H9 (cell line): Measurements from ENCODE around the gene EXOC1L. TPM values are rescaled to one million over a fixed set of nuclear protein-coding genes. Genes with fewer than 3 reads are reported as not detected.

Experiments
- DNase-seq: peaks from one replicate; pipeline ENCODE4 v3.0.0-alpha.2; 2017
- H2AFZ ChIP-seq: one replicate; pipeline ENCODE4 v1.6.1; 2013; ENCODE audit warnings: mild to moderate bottlenecking, low read length, control low read depth, moderate library complexity
- H2AK5ac ChIP-seq: 2 replicates; pipeline ENCODE4 v1.6.1; 2013; ENCODE audit warnings: low read length, control low read depth, mixed read lengths; ENCODE audit not compliant: insufficient read length
- H2BK120ac ChIP-seq: one replicate; pipeline ENCODE4 v1.6.1; 2013; ENCODE audit warnings: low read depth, mild to moderate bottlenecking, low read length, control low read depth, inconsistent platforms; ENCODE audit not compliant: poor library complexity, severe bottlenecking
- H2BK12ac ChIP-seq: 2 replicates; pipeline ENCODE4 v1.6.1; 2013; ENCODE audit warnings: low read length, control low read depth, mixed read lengths, low read depth; ENCODE audit not compliant: insufficient read length
- H2BK15ac ChIP-seq: 2 replicates; pipeline ENCODE4 v1.6.1; 2013; ENCODE audit warnings: low read depth, low read length, control low read depth
- H2BK20ac ChIP-seq: one replicate; pipeline ENCODE4 v1.6.1; 2013; ENCODE audit warnings: low read depth, mild to moderate bottlenecking, low read length, control low read depth, inconsistent platforms; ENCODE audit not compliant: poor library complexity, severe bottlenecking
- H2BK5ac ChIP-seq: 2 replicates; pipeline ENCODE4 v1.6.1; 2013; ENCODE audit warnings: low read length, control low read depth, mixed read lengths; ENCODE audit not compliant: insufficient read length
- H3K14ac ChIP-seq: 2 replicates; pipeline ENCODE4 v1.6.1; 2013; ENCODE audit warnings: low read length, control low read depth; ENCODE audit not compliant: insufficient read depth
- H3K18ac ChIP-seq: 2 replicates; pipeline ENCODE4 v1.6.1; 2013; ENCODE audit warnings: low read depth, mild to moderate bottlenecking, mixed read lengths, low read length, control low read depth; ENCODE audit not compliant: insufficient read length
- H3K23ac ChIP-seq: 2 replicates; pipeline ENCODE4 v1.6.1; 2013; ENCODE audit warnings: low read length, control low read depth, mixed read lengths, low read depth; ENCODE audit not compliant: insufficient read length
- H3K23me2 ChIP-seq: 2 replicates; pipeline ENCODE4 v1.6.1; 2013; ENCODE audit warnings: low read depth, mild to moderate bottlenecking, mixed read lengths, low read length, control low read depth; ENCODE audit not compliant: insufficient read length, poor library complexity, severe bottlenecking
- H3K27ac ChIP-seq: 2 replicates; pipeline ENCODE4 v1.5.1; 2013; ENCODE audit warnings: low read length, control low read depth, mixed read lengths, low read depth; ENCODE audit not compliant: insufficient read length
- H3K27me3 ChIP-seq: 2 replicates; pipeline ENCODE4 v1.6.1; 2013; ENCODE audit warnings: low read length, control low read depth, inconsistent platforms; ENCODE audit not compliant: insufficient read depth
- H3K4ac ChIP-seq: 2 replicates; pipeline ENCODE4 v1.6.1; 2013; ENCODE audit warnings: low read depth, mild to moderate bottlenecking, control low read depth, inconsistent platforms, low read length, moderate library complexity
- H3K4me1 ChIP-seq: 2 replicates; pipeline ENCODE4 v1.6.1; 2013; ENCODE audit warnings: low read length, control low read depth, inconsistent platforms; ENCODE audit not compliant: insufficient read depth
- H3K4me2 ChIP-seq: 2 replicates; pipeline ENCODE4 v1.6.1; 2013; ENCODE audit warnings: low read length, control low read depth, mixed read lengths; ENCODE audit not compliant: insufficient read length, insufficient read depth
- H3K56ac ChIP-seq: 2 replicates; pipeline ENCODE4 v1.6.1; 2013; ENCODE audit warnings: low read depth, mild to moderate bottlenecking, mixed read lengths, low read length, control low read depth; ENCODE audit not compliant: insufficient read length
- H3K79me1 ChIP-seq: 2 replicates; pipeline ENCODE4 v1.6.1; 2013; ENCODE audit warnings: low read depth, mild to moderate bottlenecking, moderate library complexity, low read length, control low read depth, inconsistent platforms; ENCODE audit not compliant: insufficient read depth, poor library complexity, severe bottlenecking
- H3K79me2 ChIP-seq: 2 replicates; pipeline ENCODE4 v1.6.1; 2013; ENCODE audit warnings: low read length, control low read depth, inconsistent platforms; ENCODE audit not compliant: insufficient read depth
- H3K9ac ChIP-seq: 2 replicates; pipeline ENCODE4 v1.6.1; 2013; ENCODE audit warnings: low read length, control low read depth, mixed read lengths; ENCODE audit not compliant: insufficient read length; ENCODE audit errors: extremely low read depth
- H3K9me3 ChIP-seq: one replicate; pipeline ENCODE4 v1.6.1; 2013; ENCODE audit warnings: low read depth, low read length, inconsistent platforms; ENCODE audit not compliant: control insufficient read depth
- H3T11ph ChIP-seq: one replicate; pipeline ENCODE4 v1.6.1; 2013; ENCODE audit warnings: mild to moderate bottlenecking, low read length, control low read depth, inconsistent platforms
- H4K20me1 ChIP-seq: one replicate; pipeline ENCODE4 v1.6.1; 2013; ENCODE audit not compliant: control insufficient read depth, insufficient read length, insufficient read depth
- H4K5ac ChIP-seq: 2 replicates; pipeline ENCODE4 v1.6.1; 2013; ENCODE audit warnings: low read depth, mild to moderate bottlenecking, mixed read lengths, low read length, control low read depth; ENCODE audit not compliant: insufficient read length
- H4K8ac ChIP-seq: replicated peaks from 2 replicates; pipeline ENCODE4 v1.6.1; 2013; ENCODE audit warnings: low read length, control low read depth, mixed read lengths, low read depth; ENCODE audit not compliant: insufficient read length
- H4K91ac ChIP-seq: 2 replicates; pipeline ENCODE4 v1.6.1; 2013; ENCODE audit warnings: low read depth, mild to moderate bottlenecking, moderate library complexity, mixed read lengths, low read length, control low read depth; ENCODE audit not compliant: insufficient read length
- H3K27ac Mint-ChIP-seq, 3 experiments: 2 replicates in 2 of 3; 3 replicates in 1 of 3; pipeline ENCODE4 v1.8.0; 2020 to 2021; ENCODE audit warnings: mixed read lengths in 3 of 3, mild to moderate bottlenecking in 1 of 3, moderate library complexity in 1 of 3
- H3K27me3 Mint-ChIP-seq: 2 replicates; pipeline ENCODE4 v1.8.0; 2021; ENCODE audit warnings: low read depth, mild to moderate bottlenecking, moderate library complexity, mixed read lengths
- H3K36me3 Mint-ChIP-seq, 3 experiments: 2 replicates in 2 of 3; 3 replicates in 1 of 3; pipeline ENCODE4 v1.8.0; 2020 to 2021; ENCODE audit warnings: low read depth in 3 of 3, mixed read lengths in 3 of 3; ENCODE audit not compliant: insufficient read depth in 1 of 3
- H3K4me1 Mint-ChIP-seq, 2 experiments: 2 replicates each; pipeline ENCODE4 v1.8.0; 2020; ENCODE audit warnings: mixed read lengths in 2 of 2
- H3K4me3 Mint-ChIP-seq, 2 experiments: 2 replicates in 1 of 2; 3 replicates in 1 of 2; pipeline ENCODE4 v1.8.0; 2020 to 2021; ENCODE audit warnings: mild to moderate bottlenecking in 2 of 2, mixed read lengths in 2 of 2, moderate library complexity in 1 of 2
- H3K9me3 Mint-ChIP-seq, 2 experiments: 2 replicates in 1 of 2; 3 replicates in 1 of 2; pipeline ENCODE4 v1.8.0; 2020; ENCODE audit warnings: mild to moderate bottlenecking in 2 of 2, mixed read lengths in 2 of 2, moderate library complexity in 1 of 2
- CTCF ChIP-seq: fragments of 200-600 bp; sonication (generic); conservative IDR thresholded peaks from 3 replicates; pipeline ENCODE4 v1.8.0; 2021; ENCODE audit warnings: antibody characterized with exemption, mild to moderate bottlenecking
- WGBS: extraction: QIAGEN DNeasy Blood & Tissue Kit; methylation state at CpG from one replicate; pipeline ENCODE4 v1.1.7; 2013; ENCODE audit warnings: missing lambda C conversion rate, low lambda C conversion rate, mixed read lengths; ENCODE audit not compliant: insufficient read length; ENCODE audit errors: extremely low coverage; 5-methylcytosine and 5-hydroxymethylcytosine counted together
- total RNA-seq: library from RNA; stranded (reverse); gene quantifications from 2 replicates; pipeline ENCODE4 v1.2.1, GENCODE V29; 2021

EXOC1L gene
- total RNA-seq, 1 experiment from 2014 or later = not detected

- Histone ChIP-seq H3K4ac (no peak overlapping the region), H2BK20ac (no peak overlapping the region), H3K9me3 (no peaks in the 10 kb centered on the region), H3K79me2 (no peaks in the 10 kb centered on the region), H2BK15ac (no peak overlapping the region), H2BK12ac (no peak overlapping the region), H2BK120ac (no peak overlapping the region), H3K18ac (no peak overlapping the region), H3T11ph (no peak overlapping the region), H3K4me1 (no peaks in the 10 kb centered on the region), H3K27ac (no peak overlapping the region), H3K56ac (no peak overlapping the region), H3K23ac (no peak overlapping the region), H4K20me1 (no peaks in the 10 kb centered on the region), H2BK5ac (no peak overlapping the region), H4K8ac (no peak overlapping the region), H2AFZ (no peak overlapping the region), H3K79me1 (no peaks in the 10 kb centered on the region), H2AK5ac (no peak overlapping the region), H4K5ac (no peak overlapping the region), H3K27me3 (no peaks in the 10 kb centered on the region), H4K91ac (no peak overlapping the region), H3K14ac (no peak overlapping the region), H3K23me2 (peaks cover 2% of the 10 kb centered on the region), H3K4me2 (no peak overlapping the region), H3K9ac (no peak overlapping the region)
- Mint-ChIP-seq H3K36me3 (peaks cover 20 to 31% (median 27%) of the 10 kb centered on the region in 3 experiments), H3K27ac (peak overlapping the region in 2 of 3 experiments; percentile 3 to 83; a peak in 2 of 7 replicates), H3K4me3 (no peak overlapping the region), H3K27me3 (no peaks in the 10 kb centered on the region; the same call in 1 of the 2 replicates), H3K4me1 (peaks cover 2 to 5% of the 10 kb centered on the region in 2 experiments; a peak in 3 of 4 replicates), H3K9me3 (peaks cover 0 to 2% of the 10 kb centered on the region in 2 experiments; a peak in 3 of 5 replicates)
- no peak for DNase-seq
- TF ChIP-seq CTCF = no peak
- WGBS = no CpG with 5 or more reads among the region's 3 CpGs
These were observed 59.6 kb downstream of the EXOC1L start for GRCh38 chr4:55879224-55879623.
